HG03460 (cell line): ENCODE results near the gene FAM167B.
A peak's percentile ranks its signal among the peaks of the same experiment; 100 is the strongest.
"Not testable (repeated sequence)": the region's sequence is repeated elsewhere in the genome, so short reads cannot be mapped to it uniquely, and the experiment has no call there.

Experiments used
- ATAC-seq: cut with Tn5 transposase; IDR thresholded peaks from one replicate; pipeline ENCODE4 v1.9.1; 2021; ENCODE audit not compliant: unreplicated experiment

The FAM167B gene

GRCh38 chr1:32257227-32257508 is 10.1 kb downstream of the FAM167B start:
- ATAC-seq: no peak

GRCh38 chr1:32263236-32263593 is 16.2 kb downstream of the FAM167B start:
- ATAC-seq: not testable (repeated sequence)

GRCh38 chr1:32263744-32264143 is 16.7 kb downstream of the FAM167B start:
- ATAC-seq: peak; percentile 60

- no peak for ATAC-seq
These were observed 18.8 kb downstream of the FAM167B start for GRCh38 chr1:32265846-32266245.

GRCh38 chr1:32266921-32267591 is 20.0 kb downstream of the FAM167B start:
- ATAC-seq: no peak

- no peak for ATAC-seq
These were observed 22.7 kb downstream of the FAM167B start for GRCh38 chr1:32269744-32270143.

GRCh38 chr1:32272557-32273390 is 25.8 kb downstream of the FAM167B start:
- no peak for ATAC-seq

- no peak for ATAC-seq
These were observed 26.6 kb downstream of the FAM167B start for GRCh38 chr1:32273391-32274208.

GRCh38 chr1:32274646-32275340 is 27.8 kb downstream of the FAM167B start:
- no peak for ATAC-seq

- ATAC-seq: no peak
These were observed 28.4 kb downstream of the FAM167B start for GRCh38 chr1:32275424-32275823.

GRCh38 chr1:32276032-32276782 is 29.2 kb downstream of the FAM167B start:
- no peak for ATAC-seq

GRCh38 chr1:32284777-32285176 is 37.8 kb downstream of the FAM167B start:
- ATAC-seq: not testable (repeated sequence)

- no peak for ATAC-seq
These were observed 38.6 kb downstream of the FAM167B start for GRCh38 chr1:32285658-32286057.

GRCh38 chr1:32286763-32287162 is 39.7 kb downstream of the FAM167B start:
- no peak for ATAC-seq

- ATAC-seq: no peak
These were observed 42.2 kb downstream of the FAM167B start for GRCh38 chr1:32289256-32289655.

- ATAC-seq: no peak
These were observed 44.2 kb downstream of the FAM167B start for GRCh38 chr1:32291145-32291707.

- ATAC-seq: peak; percentile 98
These were observed 44.9 kb downstream of the FAM167B start, which contains the start of gene HDAC1 for GRCh38 chr1:32291708-32292538. Gene HDAC1, plus strand, starts transcription at chr1:32292083. Its CDS starts 87 bp downstream, at chr1:32292170.

- ATAC-seq: not testable (repeated sequence)
These were observed 51.2 kb downstream of the FAM167B start for GRCh38 chr1:32298211-32298610.
